HG02759 (cell line): ENCODE results near the gene DYRK4.

Experiments used
- ATAC-seq: cut with Tn5 transposase; IDR thresholded peaks from one replicate; pipeline ENCODE4 v1.9.1; 2021; ENCODE audit warnings: mild to moderate bottlenecking, moderate library complexity; ENCODE audit not compliant: unreplicated experiment

The DYRK4 gene

DNA sequence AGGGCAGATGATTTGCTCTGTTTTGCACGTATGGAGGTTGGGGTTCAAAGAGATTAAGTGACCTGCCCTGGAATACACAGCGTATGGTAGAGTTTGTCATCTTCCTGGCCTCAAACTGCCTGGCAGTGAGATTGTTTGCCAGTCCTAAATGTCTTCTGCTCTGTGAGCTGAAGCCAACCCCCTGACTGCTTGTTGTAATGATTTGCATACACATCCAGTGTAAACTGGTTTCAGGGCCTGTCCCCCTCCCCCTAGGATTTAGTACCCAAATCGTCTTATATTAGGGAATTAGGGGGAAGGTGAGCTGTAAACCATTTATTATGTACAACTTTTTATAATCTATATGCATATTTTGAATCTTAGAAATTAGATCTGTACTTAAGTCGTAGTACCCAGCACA is 48.5 kb downstream of the DYRK4 start:
- no peak for ATAC-seq

DNA sequence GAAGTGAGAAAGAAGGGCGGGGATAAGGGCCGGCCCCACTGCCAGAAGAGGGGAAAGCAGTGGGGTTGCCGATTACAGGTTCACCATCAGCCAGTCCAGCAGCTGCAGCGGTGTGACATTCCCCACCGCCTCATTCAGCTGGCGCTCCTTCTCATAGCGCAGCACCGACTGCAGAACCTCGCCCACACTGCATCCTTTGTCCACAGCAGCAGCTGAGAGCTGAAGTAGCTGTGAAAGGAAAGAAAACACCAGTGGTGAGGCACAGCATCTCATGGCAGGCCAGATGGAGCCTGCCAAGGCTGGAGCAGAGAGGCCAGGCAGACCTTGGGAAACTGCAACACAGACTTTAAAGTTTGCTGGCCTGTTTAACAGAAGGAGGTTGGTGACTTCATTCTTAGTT is 53.7 kb downstream of the DYRK4 start:
- no peak for ATAC-seq

DNA sequence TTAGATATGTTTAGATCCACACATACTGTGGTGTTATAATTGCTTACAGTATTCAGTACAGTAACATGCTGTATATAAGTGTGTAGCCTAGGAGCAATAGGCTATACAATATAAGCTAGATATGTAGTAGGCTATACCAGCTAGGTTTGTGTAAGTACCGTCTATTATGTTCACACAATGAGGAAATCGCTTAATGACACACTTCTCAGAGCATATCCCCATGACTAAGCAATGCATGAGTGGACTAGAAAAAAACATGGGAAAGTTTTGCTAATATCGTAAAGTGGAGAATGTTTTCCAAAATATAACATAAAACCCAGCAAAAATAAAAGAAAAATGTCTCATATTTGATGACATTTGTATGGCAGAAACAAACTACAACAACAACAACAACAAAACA is 59.5 kb downstream of the DYRK4 start:
- ATAC-seq: no peak

DNA sequence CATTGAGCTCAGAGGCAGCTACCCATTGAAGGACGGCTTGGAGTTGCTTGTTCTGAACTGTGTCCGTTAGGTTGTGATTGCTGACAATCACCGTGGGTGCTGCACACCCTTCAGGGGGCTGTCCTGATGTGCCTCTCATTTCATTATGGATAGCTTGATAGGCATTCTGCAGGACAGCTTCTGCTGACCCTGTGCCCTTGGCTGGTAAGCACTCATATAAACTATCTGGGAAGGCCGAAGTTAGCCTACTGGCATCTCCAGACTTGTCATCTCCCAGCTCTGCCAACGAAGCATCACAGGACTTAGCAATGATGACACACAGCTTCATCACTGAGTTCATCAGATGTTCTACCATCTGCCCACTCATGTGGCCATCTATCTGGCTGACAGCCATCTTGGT is 64.5 kb downstream of the DYRK4 start:
- no peak for ATAC-seq

DNA sequence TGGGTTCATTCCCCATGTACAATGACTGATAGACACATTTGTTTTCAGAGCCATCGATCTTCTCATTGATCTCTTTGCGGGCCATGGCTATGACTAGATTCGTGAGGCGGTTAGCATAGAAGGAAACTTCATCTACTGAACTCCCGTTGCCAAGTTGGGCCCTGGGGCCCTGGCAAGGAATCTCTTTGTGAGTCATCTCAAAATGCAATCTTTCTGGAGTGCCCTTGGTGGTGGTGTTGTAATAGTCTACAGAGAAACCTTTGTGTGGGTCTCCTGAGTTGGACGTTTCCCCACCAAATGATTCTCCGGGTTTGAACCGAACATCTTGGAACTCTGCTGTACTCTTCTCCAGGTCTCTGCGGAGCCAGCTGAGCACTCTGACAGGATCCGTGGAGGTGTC is 66.4 kb downstream of the DYRK4 start:
- no peak for ATAC-seq

DNA sequence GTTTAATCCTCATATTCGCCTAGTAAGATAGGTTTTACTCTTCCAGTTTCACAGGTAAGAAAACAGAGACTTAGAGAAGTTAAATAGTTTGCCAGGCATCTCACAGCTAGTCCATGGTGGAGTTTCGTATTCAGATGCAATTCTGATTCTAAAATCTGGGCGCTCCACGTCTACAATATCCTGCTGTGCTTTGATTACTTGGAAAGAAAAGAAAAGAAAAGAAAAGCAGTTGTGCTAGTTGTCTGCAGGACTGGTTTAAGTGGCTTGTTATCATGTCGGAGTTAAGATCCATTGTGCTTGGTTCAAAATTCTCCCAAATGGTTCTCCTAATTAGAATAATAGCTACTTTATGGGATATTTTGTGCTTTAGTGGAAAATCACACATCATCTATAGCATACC is 68.3 kb downstream of the DYRK4 start:
- ATAC-seq: no peak

DNA sequence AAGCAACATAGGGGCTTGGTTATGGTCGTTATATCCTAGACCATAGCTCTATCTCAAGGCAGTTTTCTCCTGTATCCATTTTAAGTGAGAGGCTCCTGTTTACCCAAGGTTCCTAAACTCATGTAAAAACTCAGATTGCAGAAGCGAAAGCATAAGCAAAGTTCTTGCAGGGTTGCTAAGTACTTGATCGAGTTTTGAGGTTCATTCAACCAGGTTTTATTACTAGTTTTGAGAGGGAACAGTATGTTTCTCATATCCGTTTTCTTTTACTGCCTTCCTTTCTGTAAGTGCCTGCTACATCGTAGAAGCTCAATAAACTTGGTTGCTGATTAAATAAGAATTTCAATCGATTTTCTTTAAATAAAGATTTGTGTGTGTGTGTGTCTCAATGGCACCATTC is 81.7 kb downstream of the DYRK4 start:
- ATAC-seq: no peak

DNA sequence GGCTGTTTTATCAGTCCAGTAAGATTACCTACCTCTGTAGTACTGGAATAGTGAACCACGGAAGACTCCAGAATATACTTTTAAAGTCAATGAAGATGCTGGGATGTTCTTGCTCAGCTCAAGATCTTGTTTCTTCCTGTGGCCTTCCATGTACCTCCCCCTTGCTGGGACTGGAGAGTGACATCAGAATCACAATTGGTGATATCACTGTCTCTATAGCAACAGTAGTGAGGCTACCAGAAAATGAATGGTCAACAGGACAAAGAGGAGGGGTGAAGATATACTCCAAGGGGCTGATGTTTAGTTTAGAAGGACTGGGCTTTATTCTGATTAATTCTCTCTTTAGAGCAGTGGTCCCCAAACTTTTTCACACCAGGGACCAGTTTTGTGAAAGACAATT is 83.0 kb downstream of the DYRK4 start:
- ATAC-seq: no peak

DNA sequence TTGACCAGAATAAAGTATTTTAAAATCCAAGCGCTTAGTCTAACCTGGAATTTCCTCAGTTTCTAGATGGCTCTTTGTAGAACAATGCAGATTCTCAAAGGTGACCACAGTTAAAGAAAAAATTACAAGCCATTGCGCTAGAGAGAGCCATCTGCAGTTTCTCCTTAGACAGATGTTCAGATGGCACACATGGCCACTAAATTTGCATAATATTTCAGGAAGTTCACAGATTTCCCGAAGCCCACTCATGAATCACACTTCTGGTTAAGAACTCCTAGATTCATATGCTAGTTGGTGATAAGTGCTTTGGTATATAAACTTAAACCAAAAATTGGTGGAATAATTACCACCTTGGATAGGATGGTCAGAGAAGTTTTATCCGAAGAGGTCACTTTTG is 86.1 kb downstream of the DYRK4 start:
- ATAC-seq: peak; percentile 40

DNA sequence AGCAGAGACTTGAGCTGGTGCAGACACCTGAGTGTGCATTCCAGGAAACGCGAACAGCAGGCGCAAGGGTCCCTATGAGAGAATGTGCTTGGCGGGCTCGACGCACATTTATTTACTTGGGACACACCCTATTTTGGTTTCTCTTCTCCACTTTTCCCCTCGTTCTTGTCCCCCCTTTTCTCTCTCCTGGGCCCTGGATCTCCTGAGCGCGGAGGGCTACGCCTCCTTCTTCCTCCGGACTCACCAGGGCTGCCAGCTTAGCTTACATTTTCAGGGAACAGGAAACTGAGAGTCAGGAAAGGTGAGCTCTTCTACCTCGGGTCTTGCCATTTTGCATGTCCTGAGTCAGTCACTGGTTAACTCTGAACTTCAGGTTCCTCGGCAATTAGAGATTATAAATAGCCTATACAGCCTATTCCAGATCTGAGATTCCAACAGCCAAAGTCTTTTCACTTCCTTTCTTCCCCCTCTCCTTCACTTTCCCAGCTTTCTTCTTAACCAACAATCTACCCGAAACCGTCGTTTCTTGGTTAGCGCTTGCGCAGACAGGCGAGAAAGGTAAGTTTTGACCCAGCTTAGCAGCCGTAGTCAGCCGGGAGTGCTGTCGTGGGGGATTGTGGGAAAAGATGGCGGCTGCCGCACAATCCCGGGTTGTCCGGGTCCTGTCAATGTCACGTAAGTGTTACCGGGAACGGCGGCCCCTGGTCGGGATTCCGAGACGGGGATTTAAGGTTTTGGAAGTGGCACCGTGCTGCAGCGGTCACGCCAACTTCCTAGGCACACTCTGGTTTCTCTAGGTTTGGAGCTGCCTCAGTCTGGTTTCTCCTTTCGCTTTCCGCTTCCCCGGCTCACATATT is 86.7 kb downstream of the DYRK4 start, which contains the start of the genes AKAP3 and NDUFA9:
Gene AKAP3, minus strand, starts transcription at position 551 of the 857 bp plus-strand sequence. CDS start 10,855 bp downstream, outside the sequence.
Gene NDUFA9, plus strand, starts transcription at position 614 of the 857 bp plus-strand sequence. Its CDS starts 13 bp downstream, at position 627.
- ATAC-seq: peak; percentile 84

DNA sequence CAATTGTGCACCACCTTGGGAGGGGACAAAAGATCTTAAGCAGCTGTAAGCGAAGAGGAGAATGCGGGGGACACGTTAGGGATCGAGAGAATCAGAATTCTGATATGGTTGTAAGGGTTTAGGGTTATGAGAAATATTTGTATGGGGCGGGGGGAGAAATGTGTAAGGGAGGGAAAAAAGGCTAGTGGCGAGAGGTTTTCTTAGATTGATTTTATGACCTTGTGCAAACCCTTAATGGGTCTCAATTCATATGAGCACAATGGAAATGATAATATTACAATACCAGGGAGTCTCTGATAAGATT is 87.3 kb downstream of the DYRK4 start:
- no peak for ATAC-seq

DNA sequence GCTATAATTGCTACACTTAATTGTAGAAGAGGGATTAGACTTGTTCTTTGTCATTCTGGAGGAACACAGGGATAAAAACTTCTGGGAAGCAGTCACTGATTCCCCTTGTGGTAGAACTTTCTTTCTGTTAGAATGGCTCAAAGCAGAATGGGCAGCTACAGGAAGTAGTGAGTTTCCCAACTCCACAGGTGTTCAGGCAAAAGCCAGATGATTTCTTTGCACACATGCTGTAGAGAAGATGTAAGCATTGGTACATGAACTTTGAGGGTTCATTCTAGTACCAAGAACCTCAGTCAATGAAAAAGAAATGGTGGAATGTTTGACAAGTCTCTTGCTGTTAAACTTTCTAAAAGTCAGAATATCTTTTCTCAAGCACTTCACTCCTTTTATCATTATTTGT is 91.2 kb downstream of the DYRK4 start:
- ATAC-seq: no peak

DNA sequence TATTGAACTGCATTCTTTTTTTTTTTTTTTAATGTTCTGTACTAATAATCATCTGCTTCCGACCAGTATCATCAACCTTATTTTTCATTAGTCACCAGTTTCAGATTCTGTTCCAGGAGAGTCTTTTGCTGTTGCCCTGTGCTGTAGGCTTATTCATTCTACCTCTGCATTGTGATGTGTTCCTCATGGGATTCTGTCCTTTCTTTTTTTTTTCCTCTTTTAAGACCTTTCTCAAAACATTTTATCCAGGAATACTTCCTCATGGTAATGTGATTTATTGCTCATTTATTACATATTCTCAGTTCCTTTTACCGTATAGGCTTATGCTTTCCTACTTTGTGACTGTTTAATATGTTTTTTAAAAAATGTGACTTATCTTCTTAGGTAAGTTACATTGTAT is 91.7 kb downstream of the DYRK4 start:
- ATAC-seq: no peak
